ENCODE data around the gene RABGAP1L. TPM values are rescaled to one million over a fixed set of nuclear protein-coding genes. Genes with fewer than 3 reads are reported as not detected.

The RABGAP1L gene
- total and polyA plus RNA-seq, 2 of the 8 experiments (the other 6 are each of a cell fraction or from before 2014, with no cell fraction given) = 33.3 to 156 TPM

DNA sequence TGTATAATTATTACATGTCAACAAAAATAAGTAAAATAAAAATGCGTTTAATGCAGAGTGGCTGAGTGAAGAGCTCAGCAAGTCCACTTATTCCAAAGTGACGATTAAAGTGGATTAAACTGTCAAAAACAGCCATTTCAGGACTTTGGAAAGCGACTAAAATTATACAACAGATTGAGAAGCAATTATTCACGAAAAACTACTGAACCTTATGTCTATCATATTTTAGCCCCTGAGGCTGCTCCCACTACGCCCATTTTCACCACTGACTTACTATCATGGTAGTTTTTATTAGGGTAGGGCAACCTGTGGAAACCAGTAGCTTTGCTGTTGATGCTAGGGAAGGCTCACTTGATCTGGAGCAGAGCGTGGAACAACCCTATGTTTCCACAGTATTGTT lies 174.1 kb downstream of the RABGAP1L start:
- WGBS, 2 experiments (ENCODE audit: extremely low coverage in 1 of 2, insufficient coverage in 1 of 2, insufficient read length in 1 of 2, insufficient replicate concordance in 2 of 2, low coverage in 1 of 2, low lambda C conversion rate in 2 of 2, missing lambda C conversion rate in 1 of 2) = 90% methylated on average over 6 of the region's 6 CpGs; no CpG with 5 or more reads in 1 of the 2 experiments
- H2BK15ac ChIP-seq (ENCODE audit: low read length) = no peak overlapping the region
- no peak for TF ChIP-seq JUND (IDR thresholded peaks at IDR 0.05; ENCODE audit: low read length)
- no peak for TF ChIP-seq POLR2A (IDR thresholded peaks at IDR 0.05; ENCODE audit: control extremely low read depth in 1 of 2, low read depth in 2 of 2, low read length in 2 of 2)
- no peak for TF ChIP-seq SIX5 (IDR thresholded peaks at IDR 0.05; ENCODE audit: low read depth, low read length)
- no peak for TF ChIP-seq TAF1 (IDR thresholded peaks at IDR 0.05; ENCODE audit: low read depth, low read length)
- no peak for TF ChIP-seq CREB1 (IDR thresholded peaks at IDR 0.05)
- no peak for TF ChIP-seq SP1 (IDR thresholded peaks at IDR 0.05; ENCODE audit: low read depth, low read length)
- no peak for TF ChIP-seq TAF7 (optimal IDR thresholded peaks at IDR 0.05; ENCODE audit: borderline replicate concordance, low read depth, low read length)
- TF ChIP-seq RNF2 (IDR thresholded peaks at IDR 0.05; ENCODE audit: borderline replicate concordance, low read depth, low read length, missing control alignments, poor library complexity, severe bottlenecking) = no peak
- no peak for TF ChIP-seq ZNF274 (IDR thresholded peaks at IDR 0.05; ENCODE audit: borderline replicate concordance, extremely low read depth, low read length)
- TF ChIP-seq BCL11A (IDR thresholded peaks at IDR 0.05; ENCODE audit: low read depth in 2 of 2, low read length in 2 of 2) = no peak
- TF ChIP-seq ASH2L (IDR thresholded peaks at IDR 0.05; ENCODE audit: low read length) = no peak

More for the DNA sequence above, 174.1 kb downstream of the RABGAP1L start:
- Histone ChIP-seq H3K4me2 (ENCODE audit: insufficient read depth in 1 of 2, low read depth in 2 of 2, low read length in 2 of 2) (no peak overlapping the region), H2BK5ac (ENCODE audit: low read depth, low read length) (no peak overlapping the region), H3K23me2 (ENCODE audit: low read depth, low read length) (no peaks in the 10 kb centered on the region), H3K27me3 (replicated peaks in 1 of 4; ENCODE audit: control insufficient read depth in 3 of 4, extremely low read depth in 1 of 4, insufficient read depth in 3 of 4, low read length in 3 of 4) (no peaks in the 10 kb centered on the region), H2BK20ac (ENCODE audit: low read length) (no peak overlapping the region), H3K36me3 (ENCODE audit: control insufficient read depth in 2 of 4, insufficient read depth in 4 of 4, low read length in 3 of 4) (no peaks in the 10 kb centered on the region), H3K79me2 (ENCODE audit: control insufficient read depth in 1 of 2, insufficient read depth in 2 of 2, low read length in 2 of 2) (no peaks in the 10 kb centered on the region), H3K27ac (ENCODE audit: low read depth, low read length) (no peak overlapping the region), H3K23ac (ENCODE audit: insufficient read length) (no peak overlapping the region), H2BK12ac (ENCODE audit: low read depth, low read length) (no peak overlapping the region), H3K56ac (replicated peaks; ENCODE audit: insufficient read length, low read depth, low read length) (no peak overlapping the region), H2BK120ac (replicated peaks; ENCODE audit: low read depth, low read length) (no peak overlapping the region), H3K4ac (replicated peaks; ENCODE audit: insufficient read length, low read depth, low read length) (no peak overlapping the region), H3K4me3 (ENCODE audit: extremely low read depth in 1 of 4, insufficient read depth in 2 of 4, low read depth in 3 of 4, low read length in 4 of 4) (no peak overlapping the region), H2AFZ (ENCODE audit: low read length) (no peak overlapping the region), H2AK5ac (ENCODE audit: low read depth, low read length) (no peak overlapping the region), H4K8ac (ENCODE audit: extremely low read depth, insufficient read depth, low read length) (no peak overlapping the region), H4K91ac (replicated peaks; ENCODE audit: insufficient read length, low read length) (no peak overlapping the region), H3K18ac (ENCODE audit: extremely low read depth, low read length) (no peak overlapping the region), H3K9me3 (ENCODE audit: insufficient read depth in 2 of 2, low read depth in 1 of 2, low read length in 1 of 2) (no peaks in the 10 kb centered on the region), H3K9ac (replicated peaks in 1 of 4; ENCODE audit: extremely low read depth in 1 of 4, low read depth in 3 of 4, low read length in 3 of 4) (no peak overlapping the region), H3K4me1 (replicated peaks in 1 of 4; ENCODE audit: control insufficient read depth in 3 of 4, insufficient read depth in 4 of 4, low read length in 3 of 4) (no peaks in the 10 kb centered on the region), H4K5ac (ENCODE audit: insufficient read length, low read depth, low read length) (no peak overlapping the region), H3K79me1 (ENCODE audit: low read depth, low read length) (no peaks in the 10 kb centered on the region), H3K14ac (ENCODE audit: insufficient read length) (no peak overlapping the region), H4K20me1 (replicated peaks in 1 of 2; ENCODE audit: control insufficient read depth in 1 of 2, insufficient read depth in 2 of 2, low read length in 2 of 2) (no peaks in the 10 kb centered on the region)
- CTCF ChIA-PET (ENCODE audit: partially characterized antibody) = interaction anchor here (0.8 to 1.0 kb wide), 2 partner anchors 34 to 225 kb away, joined by 3 read pairs; no protein-coding TSS in a partner anchor
- DNase-seq (ENCODE audit: low read depth in 1 of 2, low spot score in 2 of 2) = no peak
- POLR2A ChIA-PET (ENCODE audit: partially characterized antibody) = no interaction called here
- FAIRE-seq = no peak

All from H1 (cell line).